K562 (cell line): ENCODE measurements around the gene PAIP2. TPM values are rescaled to one million over a fixed set of nuclear protein-coding genes. Genes with fewer than 3 reads are reported as not detected.
A peak's percentile ranks its signal among the peaks of the same experiment; 100 is the strongest.

ENCODE experiments used
- ATAC-seq: fragments of 200-7000 bp; cut with Tn5 transposase; 3 replicates; pipeline ENCODE4 v1.9.1; 2020; ENCODE audit warnings: moderate library complexity
- BruUV-seq: library from RNA; stranded (reverse); fragments of 400-500 nt; replicated peaks from 2 replicates; lab custom pipeline; 2021; lab: Mats Ljungman, UMichigan
- CTCF ChIA-PET: fragments of 300-600 bp; formaldehyde crosslinking; extraction: SDS; loops from one replicate; lab custom pipeline; 2021; ENCODE audit warnings: low intra/inter-chr PET ratio; lab: Yijun Ruan, JAX
- POLR2A ChIA-PET: fragments of 300-600, 350-650 bp; sonication (Branson Sonifier 250); formaldehyde crosslinking; extraction: SDS; loops from one replicate; lab custom pipeline; 2021; ENCODE audit warnings: antibody characterized with exemption, inconsistent platforms; lab: Yijun Ruan, JAX
- DNase-seq, 4 experiments: peaks; one replicate each; pipeline versions ENCODE4 v3.0.0 to v3.0.0-alpha.2; 2011 to 2018; ENCODE audit warnings: low spot score in 3 of 4, mixed read lengths in 3 of 4; ENCODE audit errors: extremely low read depth in 1 of 4
- FAIRE-seq: peaks from 2 replicates; lab custom pipeline; 2011; peaks lifted over from hg19 to GRCh38; lab: Jason Lieb, UNC
- H2AFZ ChIP-seq: 2 replicates; pipeline ENCODE4 v1.6.0; 2011; ENCODE audit warnings: low read depth, low read length, control low read depth, inconsistent platforms
- H3K27ac ChIP-seq: fragments of 200-600 bp; 3 replicates; pipeline ENCODE4 v1.8.0; 2011; ENCODE audit warnings: low read depth, mild to moderate bottlenecking, control low read depth, inconsistent platforms, low read length, moderate library complexity, mixed read lengths; ENCODE audit errors: extremely low read depth
- H3K27me3 ChIP-seq, 2 experiments: fragments of 300-600 bp in 1 of 2; 2 replicates in 1 of 2; 3 replicates in 1 of 2; pipeline versions ENCODE4 v1.6.0 to v1.8.0; 2011; ENCODE audit warnings: inconsistent platforms in 2 of 2, low read length in 2 of 2, mild to moderate bottlenecking in 1 of 2, mixed read lengths in 1 of 2, moderate library complexity in 1 of 2; ENCODE audit not compliant: control insufficient read depth in 2 of 2, insufficient read depth in 2 of 2
- H3K36me3 ChIP-seq: fragments of 300-600 bp; 3 replicates; pipeline ENCODE4 v1.8.0; 2011; ENCODE audit warnings: mild to moderate bottlenecking, low read length, inconsistent platforms; ENCODE audit not compliant: control insufficient read depth, insufficient read depth
- H3K4me1 ChIP-seq, 2 experiments: fragments of 200-600 bp in 1 of 2; replicated peaks in 1 of 2; 2 replicates in 1 of 2; 3 replicates in 1 of 2; pipeline versions ENCODE4 v1.5.1 to v1.8.0; 2011; ENCODE audit warnings: inconsistent platforms in 2 of 2, low read length in 2 of 2, mild to moderate bottlenecking in 1 of 2, mixed read lengths in 1 of 2, moderate library complexity in 1 of 2; ENCODE audit not compliant: control insufficient read depth in 2 of 2, insufficient read depth in 2 of 2
- H3K4me2 ChIP-seq: 2 replicates; pipeline ENCODE4 v1.6.1; 2011; ENCODE audit warnings: low read length, control low read depth, inconsistent platforms, mixed read lengths; ENCODE audit not compliant: insufficient read depth
- H3K4me3 ChIP-seq: fragments of 200-600 bp; sonication (generic), shearing (Covaris generic); 2 replicates; pipeline ENCODE4 v1.5.1; 2016; ENCODE audit warnings: control low read depth, inconsistent platforms
- H3K79me2 ChIP-seq: fragments of 200-600 bp; 3 replicates; pipeline ENCODE4 v1.8.0; 2011; ENCODE audit warnings: low read length, inconsistent platforms; ENCODE audit not compliant: control insufficient read depth, insufficient read depth
- H3K9ac ChIP-seq, 2 experiments: 2 replicates each; pipeline versions ENCODE4 v1.6.0 to v1.6.1; 2011; ENCODE audit warnings: low read depth in 2 of 2, low read length in 2 of 2, control low read depth in 1 of 2, inconsistent platforms in 1 of 2, mild to moderate bottlenecking in 1 of 2, mixed read lengths in 1 of 2; ENCODE audit not compliant: insufficient read depth in 1 of 2
- H3K9me1 ChIP-seq: one replicate; pipeline ENCODE4 v1.6.0; 2011; ENCODE audit warnings: inconsistent platforms, mild to moderate bottlenecking, low read length, moderate library complexity; ENCODE audit not compliant: control insufficient read depth, insufficient read depth
- H3K9me3 ChIP-seq: replicated peaks from 2 replicates; pipeline ENCODE4 v1.5.1; 2011; ENCODE audit warnings: low read depth, low read length, inconsistent platforms; ENCODE audit not compliant: control insufficient read depth, insufficient read depth
- H4K20me1 ChIP-seq: replicated peaks from 2 replicates; pipeline ENCODE4 v1.6.1; 2011; ENCODE audit warnings: low read length, inconsistent platforms, mixed read lengths; ENCODE audit not compliant: control insufficient read depth, insufficient read depth
- EZH2 ChIP-seq: IDR thresholded peaks from 2 replicates; pipeline ENCODE4 v1.6.1; 2012; ENCODE audit warnings: low read depth, mild to moderate bottlenecking, inconsistent platforms, low read length, borderline replicate concordance
- HINFP ChIP-seq: fragments of 450-650 bp; conservative IDR thresholded peaks from 2 replicates; pipeline ENCODE4 v1.6.1; 2016; ENCODE audit warnings: missing genetic modification characterization, low read depth, mild to moderate bottlenecking, control low read depth, missing compliant biosample characterization
- MITF ChIP-seq: IDR thresholded peaks from 2 replicates; pipeline ENCODE4 v1.6.1; 2014; ENCODE audit warnings: antibody characterized with exemption
- PCBP2 ChIP-seq: fragments of 200-400 bp; formaldehyde crosslinking; IDR thresholded peaks from 2 replicates; pipeline ENCODE4 v1.6.1; 2018; ENCODE audit warnings: low read length, low read depth, mild to moderate bottlenecking, moderate library complexity; ENCODE audit not compliant: poor library complexity, severe bottlenecking
- POLR2A ChIP-seq: fragments of 450-650 bp; conservative IDR thresholded peaks from 2 replicates; pipeline ENCODE4 v1.6.1; 2016
- POLR2AphosphoS5 ChIP-seq: IDR thresholded peaks from 2 replicates; pipeline ENCODE4 v1.6.1; 2011; ENCODE audit warnings: mild to moderate bottlenecking, low read depth, low read length, moderate library complexity; ENCODE audit not compliant: control insufficient read depth, insufficient read depth
- SRSF9 ChIP-seq: fragments of 200-400 bp; formaldehyde crosslinking; IDR thresholded peaks from 2 replicates; pipeline ENCODE4 v1.6.1; 2017; ENCODE audit warnings: low read depth, low read length, borderline replicate concordance
- STAG1 ChIP-seq: sonication (generic); formaldehyde crosslinking; IDR thresholded peaks from 2 replicates; pipeline ENCODE4 v1.5.0; 2020; ENCODE audit warnings: missing genetic modification reagents, borderline replicate concordance
- TAF1 ChIP-seq: IDR thresholded peaks from 2 replicates; pipeline ENCODE4 v1.6.1; 2011; ENCODE audit warnings: mild to moderate bottlenecking, low read length, moderate library complexity; ENCODE audit not compliant: insufficient read depth, control insufficient read depth, severe bottlenecking; ENCODE audit errors: extremely low read depth
- TAF15 ChIP-seq: fragments of 200-400 bp; formaldehyde crosslinking; IDR thresholded peaks from 2 replicates; pipeline ENCODE4 v1.6.1; 2017; ENCODE audit warnings: mild to moderate bottlenecking, low read depth, low read length, moderate library complexity
- ZKSCAN1 ChIP-seq: fragments of 150-350 bp; IDR thresholded peaks from 2 replicates; pipeline ENCODE4 v1.6.1; 2016; ENCODE audit warnings: low read depth, low read length
- ZNF12 ChIP-seq: sonication (generic); formaldehyde crosslinking; IDR thresholded peaks from 2 replicates; pipeline ENCODE4 v1.4.0; 2020; ENCODE audit warnings: mild to moderate bottlenecking, missing genetic modification reagents
- ZNF384 ChIP-seq: IDR thresholded peaks from 2 replicates; pipeline ENCODE4 v1.6.1; 2012; ENCODE audit warnings: low read depth, low read length, improper control_type of control experiment
- WGBS: fragments of 100-300 bp; shearing (Covaris generic); methylation state at CpG from one replicate; pipeline ENCODE4 v1.1.6; 2016; ENCODE audit warnings: low coverage, mixed read lengths; ENCODE audit not compliant: insufficient coverage; ENCODE audit errors: missing lambda C conversion rate; 5-methylcytosine and 5-hydroxymethylcytosine counted together
- in situ Hi-C: fragments of 300-500 bp; cut with MboI; formaldehyde crosslinking; loops from 4 replicates; pipeline ENCODE4 v1.15.0; 2018; ENCODE audit warnings: inconsistent platforms, mixed read lengths
- intact Hi-C: fragments of 100-400 bp; cut with micrococcal nuclease; formaldehyde crosslinking; loops from 2 replicates; pipeline ENCODE4 v1.14.2; 2022
- polyA plus RNA-seq, 8 experiments: library from polyadenylated mRNA; depleted of rRNA in 4 of 8; stranded (reverse) in 5 of 8; unstranded in 3 of 8; fragments of >200 nt; fragmentation: Nextera tagmentation in 2 of 8; fragmentation: Illumina TruSeq in 1 of 8; extraction: Ambion mirVana in 2 of 8; extraction: Trizol in 1 of 8; gene quantifications; 2 replicates each; pipeline versions ENCODE4 v1.2.1 to v1.2.3, GENCODE V29; 2011 to 2014; ENCODE audit warnings: inconsistent platforms in 1 of 8, missing spikeins in 1 of 8
- total RNA-seq, 7 experiments: library from RNA; depleted of rRNA in 6 of 7; stranded (reverse); fragments of >200 nt in 6 of 7; fragmentation: Illumina TruSeq in 2 of 7; extraction: Trizol in 2 of 7; gene quantifications; 2 replicates each; pipeline versions ENCODE4 v1.2.1 to v1.2.3, GENCODE V29; 2011 to 2021; ENCODE audit warnings: low replicate concordance in 1 of 7

The PAIP2 gene
- total and polyA plus RNA-seq, 9 of the 15 experiments (the other 6 are each of a cell fraction or from before 2014, with no cell fraction given): 78.3 to 187 (median 128) TPM

- peak overlapping the region; percentile 100 for H3K27ac ChIP-seq
- FAIRE-seq (no peak), DNase-seq (peak in 1 of 4 experiments; percentile 93), ATAC-seq (no peak)
- intact Hi-C loops: loop anchor here (5.0 kb wide), 3 partner anchors 60 to 765 kb away; partner anchors contain the start of genes HSPA9 and SPATA24
- peaks cover 57% of the 10 kb centered on the region for H3K79me2 ChIP-seq
- BruUV-seq: no TSS peak
- H4K20me1 ChIP-seq: peaks cover 26% of the 10 kb centered on the region
- 0% methylated on average over 15 of the region's 16 CpGs for WGBS
- H3K36me3 ChIP-seq: peaks cover 18% of the 10 kb centered on the region
- H3K4me3 ChIP-seq: peak overlapping the region; percentile 86
- peak overlapping the region; percentile 91 for H3K4me2 ChIP-seq
- POLR2A ChIA-PET: interaction anchor here (0.6 to 3.3 kb wide), 16 partner anchors 9 to 1123 kb away, joined by 3 to 26 read pairs (median 4); partner anchors contain the start of genes HSPA9 and MATR3
- CTCF ChIA-PET: no interaction called here
- H2AFZ ChIP-seq: peak overlapping the region; percentile 92
- no peaks in the 10 kb centered on the region for H3K27me3 ChIP-seq
- H3K9me3 ChIP-seq: no peaks in the 10 kb centered on the region
- H3K4me1 ChIP-seq: peaks cover 11% of the 10 kb centered on the region in 2 experiments; a peak in 4 of 5 replicates
- H3K9ac ChIP-seq: peak overlapping the region; percentile 99 to 100
- in situ Hi-C loops: no loop called here
- H3K9me1 ChIP-seq: no peaks in the 10 kb centered on the region
- TF ChIP-seq ZNF384: no peak
- no peak for TF ChIP-seq PCBP2
- peak; percentile 34 for TF ChIP-seq TAF1
- no peak for TF ChIP-seq POLR2A
- 0 out of 2 replicates have a peak, but pooled peaks have one; percentile 7 for TF ChIP-seq POLR2AphosphoS5
- TF ChIP-seq ZKSCAN1: 0 out of 2 replicates have a peak, but pooled peaks have one; percentile 7
- no peak for TF ChIP-seq STAG1 (CRISPR knock-in tag)
- no peak for TF ChIP-seq EZH2
- no peak for TF ChIP-seq HINFP
- no peak for TF ChIP-seq MITF
- no peak for TF ChIP-seq SRSF9
- 0 out of 2 replicates have a peak, but pooled peaks have one; percentile 2 for TF ChIP-seq ZNF12 (CRISPR knock-in tag)
- TF ChIP-seq TAF15: no peak
Observed at GRCh38 chr5:139342423-139342723, 719 bp downstream of the PAIP2 start.
